HEK293T (cell line): ENCODE results near the gene DNAH9.

Experiments used
- ELF4 ChIP-seq: fragments of 450-650 bp; IDR thresholded peaks from 2 replicates; pipeline ENCODE4 v1.6.1; 2017; ENCODE audit warnings: antibody characterized with exemption
- FOXA1 ChIP-seq: fragments of 450-650 bp; IDR thresholded peaks from 2 replicates; pipeline ENCODE4 v1.6.1; 2016; ENCODE audit warnings: mild to moderate bottlenecking
- LEF1 ChIP-seq: fragments of 450-650 bp; IDR thresholded peaks from 2 replicates; pipeline ENCODE4 v1.6.1; 2017; ENCODE audit warnings: mild to moderate bottlenecking, borderline replicate concordance

DNA sequence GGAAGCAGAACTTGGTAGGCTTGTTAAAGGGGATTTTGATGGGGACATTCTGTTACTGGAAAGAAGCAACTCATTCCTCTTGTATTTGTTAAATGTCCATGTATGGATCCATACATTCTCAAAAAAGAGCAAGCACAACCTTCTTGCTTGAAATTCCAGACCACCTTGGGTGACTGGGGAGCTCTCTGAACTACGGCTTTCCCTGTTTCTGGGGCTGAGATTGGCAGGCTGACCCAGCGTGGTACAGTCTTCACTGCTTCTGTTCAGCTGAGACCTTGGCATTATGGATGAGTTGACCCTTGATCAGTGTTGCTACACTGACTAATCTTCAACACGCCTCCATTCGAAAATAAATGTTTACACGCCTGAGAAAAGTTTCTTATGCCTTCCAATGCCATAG lies 38.5 kb downstream of the DNAH9 start:
- TF ChIP-seq ELF4 (no peak), FOXA1 (no peak), LEF1 (no peak)
